Loucy (cell line): Measurements from ENCODE around the gene KIF1B.

ENCODE experiments used
- CTCF ChIP-seq: fragments of 200-600 bp; sonication (generic); conservative IDR thresholded peaks from 2 replicates; pipeline ENCODE4 v1.5.1; 2014; ENCODE audit warnings: mild to moderate bottlenecking, antibody characterized with exemption, low read length
- EZH2phosphoT487 ChIP-seq: fragments of 200-600 bp; IDR thresholded peaks from 2 replicates; pipeline ENCODE4 v1.6.1; 2018; ENCODE audit warnings: antibody characterized with exemption, mild to moderate bottlenecking, moderate library complexity, borderline replicate concordance

GRCh38 chr1:10295481-10296085 is 85.2 kb downstream of the KIF1B start:
- no peak for TF ChIP-seq CTCF
- TF ChIP-seq EZH2phosphoT487: no peak
